Inflammatory macrophage (primary cell): ENCODE data around the gene KRTAP4-11.
A peak's percentile ranks its signal among the peaks of the same experiment; 100 is the strongest.
"Not testable (repeated sequence)": the region's sequence is repeated elsewhere in the genome, so short reads cannot be mapped to it uniquely, and the experiment has no call there.

ENCODE experiments used
- DNase-seq, 2 donors: peaks; one replicate each; pipeline ENCODE4 v3.0.0-alpha.2; 2020 to 2022

KRTAP4-11 gene

DNA sequence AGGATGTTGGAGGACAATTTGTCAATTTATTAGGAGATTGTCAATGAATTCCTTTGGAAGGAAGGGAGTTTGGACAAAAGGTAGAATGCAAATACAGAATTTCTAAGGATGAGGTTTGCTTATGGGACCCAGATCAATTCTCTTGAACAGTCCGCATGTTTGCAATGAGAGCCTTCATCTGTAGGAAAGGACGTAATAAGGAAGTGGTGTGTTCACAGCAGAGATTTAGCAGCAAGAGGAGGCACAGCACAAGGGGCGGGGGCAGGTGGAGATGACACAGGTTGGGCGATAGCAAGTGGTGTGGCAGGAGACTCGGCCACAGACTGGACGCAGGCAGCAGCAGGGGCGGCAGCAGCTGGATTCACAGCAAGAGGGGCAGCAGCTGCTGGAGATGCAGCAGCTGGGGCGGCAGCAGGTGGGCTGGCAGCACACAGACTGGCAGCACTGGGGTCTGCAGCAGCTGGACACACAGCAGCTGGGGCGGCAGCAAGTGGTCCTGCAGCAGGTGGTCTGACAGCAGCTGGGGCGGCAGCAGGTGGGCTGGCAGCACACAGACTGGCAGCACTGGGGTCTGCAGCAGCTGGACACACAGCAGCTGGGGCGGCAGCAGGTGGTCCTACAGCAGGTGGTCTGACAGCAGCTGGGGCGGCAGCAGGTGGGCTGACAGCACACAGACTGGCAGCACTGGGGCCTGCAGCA, 5.3 kb upstream of the KRTAP4-11 start:
- not testable (repeated sequence) for DNase-seq

DNA sequence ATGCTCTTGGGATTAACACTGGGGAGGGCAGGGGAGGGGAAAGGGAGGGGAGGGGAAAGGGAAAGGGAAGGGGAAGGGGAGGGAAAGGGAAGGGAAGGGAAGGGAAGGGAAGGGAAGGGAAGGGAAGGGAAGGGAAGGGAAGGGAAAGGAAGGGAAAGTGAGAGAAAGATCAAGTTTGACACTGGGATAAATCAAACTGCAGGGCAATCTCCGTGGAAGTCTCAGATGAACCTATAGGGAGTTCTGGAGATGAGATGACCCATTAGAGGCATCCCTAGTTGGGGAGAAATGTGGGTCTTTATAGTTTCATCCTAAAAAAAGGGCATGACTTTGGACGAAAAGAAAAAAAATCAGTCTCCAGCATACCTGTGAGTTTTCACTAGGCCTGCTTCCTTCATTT, 3.6 kb upstream of the KRTAP4-11 start:
- no peak for DNase-seq

DNA sequence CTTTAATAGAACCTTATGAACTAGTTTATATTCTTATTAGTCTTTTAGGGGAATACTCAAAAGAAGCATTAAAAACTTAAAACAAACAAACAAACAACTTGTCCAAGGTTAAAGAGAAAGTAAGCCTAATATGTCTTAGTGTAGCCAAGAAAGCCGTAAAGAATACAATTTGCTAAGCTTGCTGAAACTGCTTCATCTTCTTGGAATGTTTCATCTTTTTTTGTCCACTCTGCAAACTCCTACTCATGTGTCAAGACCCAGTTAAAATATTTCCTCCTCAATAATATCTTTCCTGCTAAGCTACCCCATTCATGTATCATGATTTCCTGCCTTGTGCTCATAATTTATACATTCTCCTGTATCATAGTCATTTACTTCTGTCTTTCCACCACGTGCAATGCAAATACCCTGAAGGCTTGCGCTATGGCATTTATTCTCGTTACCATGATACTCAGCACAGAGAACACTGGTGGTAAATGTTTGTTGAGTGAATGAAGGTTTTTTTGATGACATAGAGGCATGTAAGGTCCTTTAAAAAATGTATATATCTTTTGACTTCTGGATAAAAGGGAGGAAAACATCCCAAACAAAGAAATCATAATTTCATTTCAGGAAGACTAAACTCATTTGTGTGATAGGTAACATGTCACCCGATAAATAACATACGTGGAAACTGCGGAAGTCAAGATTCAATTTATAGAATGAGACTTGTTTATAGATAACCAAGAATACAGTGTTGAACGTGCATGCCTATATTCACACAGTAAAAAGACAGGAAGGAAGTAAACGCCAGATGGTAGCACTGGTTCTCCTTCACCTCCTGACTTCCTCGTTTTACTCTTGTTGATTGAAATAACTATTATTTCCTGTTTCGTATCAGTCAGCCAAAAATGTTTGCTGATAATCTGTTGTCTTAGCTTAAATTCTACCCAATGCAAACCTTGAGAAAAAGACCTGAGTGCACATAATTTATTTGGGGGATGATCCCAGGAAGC, 1.8 kb upstream of the KRTAP4-11 start:
- DNase-seq = peak; percentile 2 to 23

DNA sequence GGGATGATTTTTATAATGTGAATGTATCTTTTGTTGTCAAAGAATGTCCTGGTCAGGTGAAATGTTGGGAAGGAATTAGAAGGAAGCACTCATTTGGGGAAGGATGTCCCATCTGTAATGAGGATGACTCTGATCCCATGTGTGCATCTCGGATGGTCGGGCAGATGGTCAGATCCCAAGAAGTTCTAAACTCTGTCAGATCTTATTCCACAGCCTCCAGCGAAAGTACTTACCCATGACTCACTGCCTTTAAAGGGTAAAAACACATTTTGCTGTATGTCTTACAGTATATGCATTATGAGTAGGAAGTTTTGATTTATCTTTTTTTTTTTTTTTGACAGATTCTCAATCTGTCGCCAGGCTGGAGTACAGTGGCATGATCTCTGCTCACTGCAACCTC, 548 bp upstream of the KRTAP4-11 start:
- no peak for DNase-seq

DNA sequence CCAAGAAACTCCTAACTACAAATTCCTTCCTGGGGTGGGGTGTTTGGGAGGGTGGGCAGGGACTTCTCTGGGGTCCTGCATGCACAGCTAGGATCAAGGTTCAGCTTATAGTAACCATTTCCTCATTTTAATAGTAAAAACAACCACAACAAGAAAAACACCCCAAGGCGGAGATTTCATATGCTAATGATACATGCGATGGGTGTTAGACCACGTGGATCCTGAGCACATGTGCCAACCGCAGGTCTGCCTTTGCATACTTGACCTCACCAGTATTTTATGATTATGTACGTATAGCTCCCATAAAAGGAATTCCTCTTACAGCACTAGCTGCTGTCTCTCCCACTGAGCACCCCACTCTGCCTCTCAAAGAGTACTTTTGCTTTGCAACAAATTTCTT, 1.9 kb downstream of the KRTAP4-11 start:
- DNase-seq = peak; percentile 31 to 48

DNA sequence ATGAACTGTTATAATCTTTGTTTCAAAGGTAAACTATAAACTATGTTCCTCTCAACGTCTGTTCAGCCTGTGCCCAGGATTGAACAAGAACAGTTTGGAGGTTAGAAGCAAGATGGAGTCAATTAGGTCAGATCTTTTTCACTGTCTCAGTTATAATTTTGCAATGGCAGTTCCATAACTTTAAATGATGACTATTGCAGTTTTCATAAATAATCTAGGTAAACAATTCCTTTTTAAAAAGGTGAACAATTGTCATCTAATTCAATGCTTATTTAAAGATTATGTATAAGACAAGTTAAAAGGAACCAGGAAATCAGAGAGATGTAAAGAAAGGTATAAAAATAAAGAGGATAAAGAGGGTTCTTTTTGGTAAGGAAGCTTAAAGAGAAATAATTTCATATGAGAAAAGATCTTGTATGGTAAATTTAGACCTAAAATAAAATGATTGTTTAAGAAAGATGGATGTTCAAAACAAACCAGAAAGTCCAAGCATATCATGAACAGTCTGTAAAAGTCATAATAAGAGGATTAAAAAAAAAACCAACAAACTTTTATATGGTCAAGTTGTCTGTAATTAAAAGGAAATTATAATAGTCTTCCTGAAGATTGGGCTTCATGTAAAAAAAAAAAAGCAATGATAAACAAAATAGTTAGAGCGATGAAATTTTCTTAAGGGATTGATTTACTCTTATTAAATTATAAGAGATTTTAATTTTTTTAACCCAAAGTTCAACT, 6.9 kb downstream of the KRTAP4-11 start:
- no peak for DNase-seq

DNA sequence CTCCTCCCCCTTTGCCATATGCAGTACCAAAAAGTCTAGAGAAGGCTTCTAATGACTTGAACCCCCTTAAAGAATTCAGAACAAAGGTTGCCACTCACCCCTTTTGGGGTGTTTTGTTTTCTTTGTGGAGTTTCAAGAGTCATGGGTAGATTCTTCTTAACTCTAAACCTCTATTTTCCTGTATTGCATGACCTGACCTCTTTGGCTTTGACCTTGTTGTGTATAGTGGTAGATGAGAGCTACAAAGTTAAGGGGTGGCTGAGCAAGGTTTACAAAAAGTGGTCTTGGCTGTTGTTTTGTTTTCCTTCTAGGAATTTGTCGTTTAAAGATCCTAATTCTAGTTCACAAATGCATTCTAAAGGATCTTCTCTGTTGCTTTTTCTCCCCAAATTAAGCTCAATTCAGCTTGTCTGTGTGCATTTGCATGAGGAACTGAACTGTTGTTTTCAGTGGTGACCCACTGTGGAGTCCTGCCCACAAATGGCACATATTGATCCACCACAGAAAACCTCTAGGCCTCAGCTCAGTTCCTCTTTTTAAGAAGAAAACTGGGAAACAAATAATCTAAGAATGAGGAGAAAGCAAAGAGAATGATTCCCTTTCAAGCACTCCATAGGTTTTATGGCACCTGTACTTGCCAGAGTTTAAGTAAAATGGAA, 9.3 kb downstream of the KRTAP4-11 start:
- not testable (repeated sequence) for DNase-seq

DNA sequence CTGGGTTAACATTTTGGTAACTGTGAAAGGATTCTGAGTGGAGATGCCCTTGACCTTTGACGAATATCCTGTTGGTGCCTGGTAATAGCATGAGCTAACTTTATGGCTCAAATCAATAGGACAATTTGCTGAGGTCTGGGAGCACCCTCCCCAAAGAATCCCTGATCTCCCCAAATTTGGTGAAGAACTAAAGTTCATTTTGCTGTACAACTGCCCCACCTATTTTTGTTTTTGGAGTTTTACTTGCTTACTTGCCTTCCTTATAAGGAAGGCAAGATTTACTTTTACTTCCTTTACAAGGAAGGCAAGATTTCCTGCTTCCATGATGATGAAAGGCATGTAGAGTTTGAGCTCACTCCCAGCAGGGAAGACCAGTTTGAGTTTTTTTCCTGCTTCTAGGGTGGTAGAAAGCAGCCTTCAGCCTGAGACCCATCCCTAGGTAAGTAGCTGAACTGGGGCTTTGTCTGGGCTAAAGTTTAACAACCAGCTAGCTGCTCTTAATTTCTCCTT, 10.2 kb downstream of the KRTAP4-11 start:
- DNase-seq = no peak

DNA sequence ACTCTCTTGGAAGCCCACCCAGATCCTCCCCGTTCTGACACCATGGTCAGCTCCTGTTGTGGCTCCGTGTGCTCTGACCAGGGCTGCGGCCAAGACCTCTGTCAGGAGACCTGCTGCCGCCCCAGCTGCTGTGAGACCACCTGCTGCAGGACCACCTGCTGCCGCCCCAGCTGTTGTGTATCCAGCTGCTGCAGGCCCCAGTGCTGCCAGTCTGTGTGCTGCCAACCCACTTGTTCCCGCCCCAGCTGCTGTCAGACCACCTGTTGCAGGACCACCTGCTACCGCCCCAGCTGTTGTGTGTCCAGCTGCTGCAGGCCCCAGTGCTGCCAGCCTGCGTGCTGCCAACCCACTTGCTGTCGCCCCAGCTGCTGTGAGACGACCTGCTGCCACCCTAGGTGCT, 12.8 kb downstream of the KRTAP4-11 start, which contains the start of gene KRTAP4-9:
Gene KRTAP4-9 (plus strand): TSS at position 43 of the 400 bp plus-strand sequence. CDS start 0 bp downstream, at position 43.
- DNase-seq = not testable (repeated sequence)

DNA sequence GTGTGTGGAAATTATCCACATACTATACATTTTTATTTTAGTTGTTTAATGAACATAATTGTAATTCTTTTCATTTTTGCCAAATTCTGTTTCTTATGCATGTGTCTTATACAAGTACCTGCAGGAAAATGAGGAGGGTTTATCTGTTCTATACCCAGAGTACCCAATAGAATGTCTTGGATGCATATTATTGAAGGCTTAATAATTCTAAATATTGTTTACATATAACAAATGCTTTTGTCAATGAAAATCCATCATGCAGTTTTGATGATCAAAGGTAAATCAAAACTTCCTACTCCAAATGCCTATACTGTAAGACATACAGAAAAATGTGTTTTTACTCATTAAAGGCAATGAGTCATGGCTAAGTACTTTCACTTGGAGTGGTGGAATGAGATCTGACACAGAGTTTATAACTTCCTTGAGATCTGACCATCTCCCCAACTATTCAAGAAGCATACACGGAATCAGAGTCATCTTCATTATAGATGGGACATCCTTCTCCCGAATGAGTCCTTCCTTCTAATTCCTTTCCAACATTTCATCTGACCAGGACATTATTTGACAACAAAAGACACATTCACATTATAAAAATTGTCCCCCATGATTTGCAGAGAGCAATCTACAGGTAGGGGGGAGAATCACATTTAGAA, 13.7 kb downstream of the KRTAP4-11 start:
- DNase-seq = not testable (repeated sequence)

DNA sequence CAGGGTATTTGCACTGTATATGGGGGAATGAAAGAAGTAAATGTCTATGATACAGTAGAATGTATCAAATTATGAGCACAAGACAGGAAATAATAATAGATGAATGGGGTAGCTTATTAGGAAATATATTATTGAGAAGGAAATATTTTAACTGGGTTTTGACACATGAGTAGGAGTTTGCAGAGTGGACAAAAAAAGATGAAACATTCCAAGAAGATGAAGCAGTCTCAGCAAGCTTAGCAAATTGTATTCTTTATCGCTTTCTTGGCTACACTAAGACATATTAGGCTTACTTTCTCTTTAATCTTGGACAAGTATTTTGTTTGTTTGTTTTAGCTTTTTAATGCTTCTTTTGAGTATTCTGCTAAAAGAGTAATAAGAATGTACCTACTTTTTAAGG, 14.3 kb downstream of the KRTAP4-11 start:
- DNase-seq = no peak

DNA sequence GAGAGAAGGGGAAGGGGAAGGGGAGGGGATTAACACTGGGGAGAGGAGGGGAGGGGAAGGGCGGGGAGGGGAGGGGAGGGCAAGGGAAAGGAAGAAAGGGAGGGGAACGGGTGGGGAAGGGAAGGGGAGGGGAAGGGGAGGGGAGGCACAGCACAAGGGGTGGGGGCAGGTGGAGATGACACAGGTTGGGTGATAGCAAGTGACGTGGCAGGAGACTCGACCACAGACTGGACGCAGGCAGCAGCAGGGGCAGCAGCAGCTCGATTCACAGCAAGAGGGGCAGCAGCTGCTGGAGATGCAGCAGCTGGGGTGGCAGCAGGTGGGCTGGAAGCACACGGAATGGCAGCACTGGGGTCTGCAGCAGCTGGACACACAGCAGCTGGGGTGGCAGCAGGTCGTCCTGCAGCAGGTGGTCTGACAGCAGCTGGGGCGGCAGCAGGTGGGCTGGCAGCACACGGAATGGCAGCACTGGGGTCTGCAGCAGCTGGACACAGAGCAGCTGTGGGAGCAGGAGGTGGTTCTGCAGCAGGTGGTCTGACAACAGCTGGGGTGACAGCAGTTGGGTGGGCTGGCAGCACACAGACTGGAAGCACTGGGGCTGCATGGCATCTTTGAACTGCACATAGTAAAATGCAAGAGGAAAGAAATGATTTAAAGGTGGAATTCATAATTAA, 16.4 kb downstream of the KRTAP4-11 start, which contains the start of gene KRTAP4-16:
Gene KRTAP4-16 (minus strand): TSS at position 624 of the 674 bp plus-strand sequence. CDS start 0 bp downstream, at position 624.
- DNase-seq = no peak

DNA sequence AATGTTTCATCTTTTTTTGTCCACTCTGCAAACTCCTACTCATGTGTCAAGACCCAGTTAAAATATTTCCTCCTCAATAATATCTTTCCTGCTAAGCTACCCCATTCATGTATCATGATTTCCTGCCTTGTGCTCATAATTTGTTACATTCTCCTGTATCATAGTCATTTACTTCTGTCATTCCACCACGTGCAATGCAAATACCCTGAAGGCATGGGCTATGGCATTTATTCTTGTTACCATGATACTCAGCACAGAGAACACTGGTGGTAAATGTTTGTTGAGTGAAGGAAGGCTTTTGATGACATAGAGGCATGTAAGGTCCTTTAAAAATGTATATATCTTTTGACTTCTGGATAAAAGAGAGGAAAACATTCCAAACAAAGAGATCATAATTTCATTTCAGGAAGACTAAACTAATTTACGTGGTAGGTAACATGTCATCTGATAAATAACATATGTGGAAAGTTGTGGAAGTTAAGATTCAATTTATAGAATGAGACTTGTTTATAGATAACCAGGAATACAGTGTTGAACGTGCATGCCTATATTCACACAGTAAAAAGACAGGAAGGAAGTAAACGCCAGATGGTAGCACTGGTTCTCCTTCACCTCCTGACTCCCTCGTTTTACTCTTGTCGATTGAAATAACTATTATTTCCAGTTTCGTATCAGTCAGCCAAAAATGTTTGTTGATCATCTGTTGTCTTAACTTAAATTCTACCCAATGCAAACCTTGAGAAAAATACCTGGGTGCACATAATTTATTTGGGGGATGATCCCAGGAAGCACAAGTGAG, 18.3 kb downstream of the KRTAP4-11 start:
- not testable (repeated sequence) for DNase-seq

DNA sequence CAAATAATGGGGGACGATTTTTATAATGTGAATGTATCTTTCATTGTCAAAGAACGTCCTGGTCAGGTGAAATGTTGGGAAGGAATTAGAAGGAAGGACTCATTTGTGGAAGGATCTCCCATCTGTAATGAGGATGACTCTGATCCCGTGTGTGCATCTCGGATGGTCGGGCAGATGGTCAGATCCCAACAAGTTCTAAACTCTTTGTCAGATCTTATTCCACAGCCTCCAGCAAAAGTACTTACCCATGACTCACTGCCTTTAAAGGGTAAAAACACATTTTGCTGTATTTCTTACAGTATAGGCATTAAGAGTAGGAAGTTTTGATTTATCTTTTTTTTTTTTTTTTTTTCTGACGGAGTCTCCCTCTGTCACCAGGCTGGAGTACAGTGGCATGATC, 19.7 kb downstream of the KRTAP4-11 start:
- no peak for DNase-seq

DNA sequence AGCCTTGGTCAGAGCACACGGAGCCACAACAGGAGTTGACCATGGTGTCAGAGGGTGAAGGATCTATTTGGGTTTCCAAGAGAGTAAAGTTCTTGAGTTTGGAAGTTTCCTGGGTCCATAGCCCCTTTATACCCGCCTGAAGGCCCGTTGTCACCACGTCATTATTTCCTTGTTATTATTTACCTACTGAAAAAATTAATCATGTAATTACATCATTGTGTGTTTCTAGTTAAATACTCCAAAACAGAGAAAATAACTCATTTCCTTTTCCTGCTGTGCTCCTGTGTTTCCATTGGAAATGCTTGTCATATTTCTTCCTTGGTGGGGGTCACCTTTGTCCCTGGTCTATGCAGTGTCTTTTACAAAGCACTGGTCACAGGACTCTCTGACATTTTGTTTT, 20.1 kb downstream of the KRTAP4-11 start, which contains the start of gene KRTAP4-8:
Gene KRTAP4-8 (minus strand): TSS at position 101 of the 400 bp plus-strand sequence. CDS start 58 bp downstream, at position 43.
- no peak for DNase-seq

DNA sequence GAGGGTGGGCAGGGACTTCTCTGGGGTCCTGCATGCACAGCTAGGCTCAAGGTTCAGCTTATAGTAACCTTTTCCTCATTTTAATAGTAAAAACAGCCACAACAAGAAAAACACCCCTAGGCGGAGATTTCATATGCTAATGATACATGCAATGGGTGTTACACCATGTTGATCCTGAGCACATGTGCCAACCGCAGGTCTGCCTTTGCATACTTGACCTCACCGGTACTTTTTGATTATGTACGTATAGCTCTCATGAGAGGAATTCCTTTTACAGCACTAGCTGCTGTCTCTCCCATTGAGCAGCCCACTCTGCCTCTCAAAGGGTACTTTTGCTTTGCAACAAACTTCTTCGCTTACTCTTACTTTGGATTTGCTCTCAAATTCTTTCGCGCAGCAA, 22.1 kb downstream of the KRTAP4-11 start:
- DNase-seq = no peak

DNA sequence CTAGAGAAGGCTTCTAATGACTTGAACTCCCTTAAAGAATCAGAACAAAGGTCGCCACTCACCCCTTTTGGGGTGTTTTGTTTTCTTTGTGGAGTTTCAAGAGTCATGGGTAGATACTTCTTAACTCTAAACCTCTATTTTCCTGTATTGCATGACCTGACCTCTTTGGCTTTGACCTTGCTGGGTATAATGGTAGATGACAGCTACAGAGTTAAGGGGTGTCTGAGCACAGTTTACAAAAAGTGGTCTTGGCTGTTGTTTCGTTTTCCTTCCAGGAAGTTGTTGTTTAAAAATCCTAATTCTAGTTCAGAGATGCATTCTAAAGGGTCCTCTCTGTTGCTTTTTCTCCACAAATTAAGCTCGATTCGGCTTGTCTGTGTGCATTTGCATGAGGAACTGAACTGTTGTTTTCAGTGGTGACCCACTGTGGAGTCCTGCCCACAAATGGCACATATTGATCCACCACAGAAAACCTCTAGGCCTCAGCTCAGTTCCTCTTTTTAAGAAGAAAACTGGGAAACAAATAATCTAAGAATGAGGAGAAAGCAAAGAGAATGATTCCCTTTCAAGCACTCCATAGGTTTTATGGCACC, 29.3 kb downstream of the KRTAP4-11 start:
- not testable (repeated sequence) for DNase-seq

DNA sequence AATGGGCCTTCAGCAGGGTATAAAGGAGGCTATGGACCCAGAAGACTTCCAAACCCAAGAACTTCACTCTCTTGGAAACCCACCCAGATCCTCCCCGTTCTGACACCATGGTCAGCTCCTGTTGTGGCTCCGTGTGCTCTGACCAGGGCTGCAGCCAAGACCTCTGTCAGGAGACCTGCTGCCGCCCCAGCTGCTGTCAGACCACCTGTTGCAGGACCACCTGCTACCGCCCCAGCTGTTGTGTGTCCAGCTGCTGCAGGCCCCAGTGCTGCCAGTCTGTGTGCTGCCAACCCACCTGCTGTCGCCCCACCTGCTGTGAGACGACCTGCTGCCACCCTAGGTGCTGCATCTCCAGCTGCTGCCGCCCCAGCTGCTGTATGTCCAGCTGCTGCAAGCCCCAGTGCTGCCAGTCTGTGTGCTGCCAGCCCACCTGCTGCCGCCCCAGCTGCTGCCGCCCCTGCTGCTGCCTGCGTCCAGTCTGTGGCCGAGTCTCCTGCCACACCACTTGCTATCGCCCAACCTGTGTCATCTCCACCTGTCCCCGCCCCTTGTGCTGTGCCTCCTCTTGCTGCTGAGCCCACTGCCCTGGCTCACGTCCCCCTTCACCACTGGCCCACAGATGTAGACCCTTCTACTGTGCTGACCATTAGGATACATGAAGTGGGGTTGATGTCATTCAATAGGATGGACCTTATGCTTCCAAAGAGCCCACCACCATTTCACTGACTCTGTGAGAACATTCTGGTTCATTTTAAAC, 33.9 kb downstream of the KRTAP4-11 start, which contains the start of gene KRTAP4-7:
Gene KRTAP4-7 (plus strand): TSS at position 51 of the 757 bp plus-strand sequence. CDS start 57 bp downstream, at position 108.
- DNase-seq = not testable (repeated sequence)
